K562 (cell line): ENCODE measurements around the gene ZMIZ1. TPM values are rescaled to one million over a fixed set of nuclear protein-coding genes. Genes with fewer than 3 reads are reported as not detected.

Experiments
- EGR1 ChIP-seq: fragments of 450-650 bp; conservative IDR thresholded peaks from 2 replicates; pipeline ENCODE4 v1.6.1; 2017; ENCODE audit warnings: mild to moderate bottlenecking
- ESRRA ChIP-seq: fragments of 450-650 bp; IDR thresholded peaks from 2 replicates; pipeline ENCODE4 v1.6.1; 2014; ENCODE audit warnings: low read depth, mild to moderate bottlenecking, moderate library complexity, borderline replicate concordance
- MED1 ChIP-seq: sonication (generic); formaldehyde crosslinking; IDR thresholded peaks from 2 replicates; pipeline ENCODE4 v1.8.1; 2023; ENCODE audit warnings: missing genetic modification reagents, borderline replicate concordance
- NCOR1 ChIP-seq: fragments of 450-650 bp; IDR thresholded peaks from 2 replicates; pipeline ENCODE4 v1.6.1; 2016; ENCODE audit warnings: mild to moderate bottlenecking, moderate library complexity
- PRPF4 ChIP-seq: fragments of 200-400 bp; formaldehyde crosslinking; IDR thresholded peaks from one replicate; pipeline ENCODE4 v1.6.1; 2017; ENCODE audit warnings: low read length, low read depth, mild to moderate bottlenecking; ENCODE audit not compliant: insufficient read depth, poor library complexity, severe bottlenecking
- SLC30A9 ChIP-seq: fragments of 250-450 bp; sonication (Bioruptor Pico); IDR thresholded peaks from 2 replicates; pipeline ENCODE4 v1.8.0; 2022; ENCODE audit warnings: mild to moderate bottlenecking, moderate library complexity
- SMAD4 ChIP-seq: fragments of 250-450 bp; sonication (Bioruptor Pico); conservative IDR thresholded peaks from 2 replicates; pipeline ENCODE4 v1.8.0; 2021; ENCODE audit warnings: inconsistent platforms, mild to moderate bottlenecking, moderate library complexity
- SPI1 ChIP-seq: IDR thresholded peaks from 2 replicates; pipeline ENCODE4 v1.6.1; 2011; ENCODE audit warnings: low read depth, low read length, control low read depth, borderline replicate concordance
- STAG1 ChIP-seq: sonication (generic); formaldehyde crosslinking; IDR thresholded peaks from 2 replicates; pipeline ENCODE4 v1.5.0; 2020; ENCODE audit warnings: missing genetic modification reagents, borderline replicate concordance
- TFAM ChIP-seq: fragments of 250-450 bp; sonication (Bioruptor Pico); conservative IDR thresholded peaks from 2 replicates; pipeline ENCODE4 v1.5.0; 2021; ENCODE audit warnings: mild to moderate bottlenecking, moderate library complexity
- ZFP30 ChIP-seq: fragments of 250-450 bp; sonication (Bioruptor Pico); IDR thresholded peaks from 2 replicates; pipeline ENCODE4 v1.8.0; 2022; ENCODE audit warnings: moderate library complexity, mild to moderate bottlenecking, inconsistent platforms, borderline replicate concordance
- ZNF354B ChIP-seq: fragments of 250-450 bp; sonication (Bioruptor Pico); IDR thresholded peaks from 2 replicates; pipeline ENCODE4 v1.4.0; 2020
- ZNF445 ChIP-seq: fragments of 250-450 bp; sonication (Bioruptor Pico); IDR thresholded peaks from 2 replicates; pipeline ENCODE4 v1.4.0; 2020; ENCODE audit warnings: low read depth, mild to moderate bottlenecking, moderate library complexity
- ZNF584 ChIP-seq: fragments of 200-800 bp; sonication (Bioruptor generic); IDR thresholded peaks from 2 replicates; pipeline ENCODE4 v1.6.1; 2016; ENCODE audit warnings: low read depth, mild to moderate bottlenecking, missing genetic modification characterization, missing compliant biosample characterization
- ZNF780A ChIP-seq: fragments of 250-450 bp; sonication (Bioruptor Pico); IDR thresholded peaks from 2 replicates; pipeline ENCODE4 v1.5.0; 2021; ENCODE audit warnings: mild to moderate bottlenecking
- polyA plus RNA-seq, 8 experiments: library from polyadenylated mRNA; depleted of rRNA in 4 of 8; stranded (reverse) in 5 of 8; unstranded in 3 of 8; fragments of >200 nt; fragmentation: Nextera tagmentation in 2 of 8; fragmentation: Illumina TruSeq in 1 of 8; extraction: Ambion mirVana in 2 of 8; extraction: Trizol in 1 of 8; gene quantifications; 2 replicates each; pipeline versions ENCODE4 v1.2.1 to v1.2.3, GENCODE V29; 2011 to 2014; ENCODE audit warnings: inconsistent platforms in 1 of 8, missing spikeins in 1 of 8
- total RNA-seq, 7 experiments: library from RNA; depleted of rRNA in 6 of 7; stranded (reverse); fragments of >200 nt in 6 of 7; fragmentation: Illumina TruSeq in 2 of 7; extraction: Trizol in 2 of 7; gene quantifications; 2 replicates each; pipeline versions ENCODE4 v1.2.1 to v1.2.3, GENCODE V29; 2011 to 2021; ENCODE audit warnings: low replicate concordance in 1 of 7
- TF ChIP-seq, protein P1 (sequence below): fragments of 250-450 bp; sonication (Bioruptor Pico); IDR thresholded peaks from 2 replicates; pipeline ENCODE4 v1.6.1; 2021; ENCODE audit warnings: mild to moderate bottlenecking
- TF ChIP-seq, protein P2 (sequence below): fragments of 250-450 bp; sonication (Bioruptor Pico); IDR thresholded peaks from 2 replicates; pipeline ENCODE4 v1.4.0; 2020; ENCODE audit warnings: mild to moderate bottlenecking, moderate library complexity
- TF ChIP-seq, protein P3 (sequence below), 2 experiments: IDR thresholded peaks; 2 replicates each; pipeline ENCODE4 v1.6.1; 2011; ENCODE audit warnings: borderline replicate concordance in 1 of 2, control low read depth in 1 of 2, low read depth in 1 of 2, low read length in 1 of 2, mild to moderate bottlenecking in 1 of 2, mixed read lengths in 1 of 2, moderate library complexity in 1 of 2; ENCODE audit not compliant: insufficient read depth in 1 of 2, insufficient read length in 1 of 2, poor library complexity in 1 of 2, severe bottlenecking in 1 of 2; ENCODE audit errors: extremely low read depth in 1 of 2
- TF ChIP-seq, protein P4 (sequence below): fragments of 450-650 bp; IDR thresholded peaks from 2 replicates; pipeline ENCODE4 v1.6.1; 2016; ENCODE audit warnings: borderline replicate concordance
- TF ChIP-seq, protein P5 (sequence below): sonication (generic); formaldehyde crosslinking; IDR thresholded peaks from 2 replicates; pipeline ENCODE4 v1.9.0; 2022; ENCODE audit warnings: mild to moderate bottlenecking, missing genetic modification reagents

ZMIZ1 gene
- total and polyA plus RNA-seq, 9 of the 15 experiments (the other 6 are each of a cell fraction or from before 2014, with no cell fraction given), result 1.0 to 37.3 (median 4.3) TPM

DNA sequence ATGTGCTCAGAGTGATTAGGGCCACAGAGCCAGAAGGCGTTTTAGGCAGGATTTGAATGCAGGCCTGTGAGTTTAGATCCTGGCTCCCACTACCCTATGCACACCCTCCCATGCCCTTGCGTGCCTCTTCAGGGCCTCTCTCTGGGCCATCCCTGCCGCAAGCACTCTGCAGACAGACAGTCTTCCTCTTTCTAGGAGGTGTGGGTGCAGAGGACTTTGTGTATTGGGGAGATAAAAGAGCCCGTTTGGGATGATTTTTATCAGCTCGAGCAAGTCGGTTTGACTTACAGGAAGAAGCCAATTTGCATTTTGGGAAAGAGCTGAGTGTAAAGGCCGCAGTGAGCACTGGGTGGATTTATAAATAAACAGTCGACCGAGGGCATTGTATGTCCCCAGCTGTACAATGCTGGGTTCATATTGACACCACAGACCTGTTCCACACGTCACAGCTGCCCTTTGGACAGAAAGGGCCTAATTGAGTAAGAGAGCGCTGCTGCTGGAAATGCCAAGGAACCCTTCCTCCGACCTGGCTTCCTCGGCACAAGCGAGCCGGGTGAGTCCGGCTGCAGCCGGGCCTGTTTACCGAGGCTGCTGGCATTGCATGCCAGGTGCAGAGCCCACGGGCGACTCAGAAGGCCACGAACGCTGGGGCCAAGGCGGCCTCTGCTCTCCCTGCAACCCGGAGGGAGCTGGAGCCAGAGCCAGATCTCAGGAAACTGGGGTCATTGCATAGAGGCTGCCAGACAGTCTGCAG lies 25.1 kb downstream of the ZMIZ1 start (continued):
- TF ChIP-seq TFAM (CRISPR knock-in tag) (no peak), SLC30A9 (CRISPR knock-in tag) (no peak), NCOR1 (no peak; the same call in none of the 2 replicates), EGR1 (no peak; the same call in 1 of the 2 replicates), ZNF445 (CRISPR knock-in tag) (no peak), ZNF354B (CRISPR knock-in tag) (no peak), PRPF4 (no peak), SMAD4 (CRISPR knock-in tag) (peak; percentile 91), ZNF584 (no peak), SPI1 (peak; percentile 97), ZNF780A (CRISPR knock-in tag) (no peak), STAG1 (CRISPR knock-in tag) (no peak), ZFP30 (CRISPR knock-in tag) (no peak), MED1 (no peak), ESRRA (peak; percentile 36; the same call in 1 of the 2 replicates)
- TF ChIP-seq, protein P1, sequence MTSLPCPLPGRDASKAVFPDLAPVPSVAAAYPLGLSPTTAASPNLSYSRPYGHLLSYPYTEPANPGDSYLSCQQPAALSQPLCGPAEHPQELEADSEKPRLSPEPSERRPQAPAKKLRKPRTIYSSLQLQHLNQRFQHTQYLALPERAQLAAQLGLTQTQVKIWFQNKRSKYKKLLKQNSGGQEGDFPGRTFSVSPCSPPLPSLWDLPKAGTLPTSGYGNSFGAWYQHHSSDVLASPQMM, result no peak
- TF ChIP-seq, protein P2, sequence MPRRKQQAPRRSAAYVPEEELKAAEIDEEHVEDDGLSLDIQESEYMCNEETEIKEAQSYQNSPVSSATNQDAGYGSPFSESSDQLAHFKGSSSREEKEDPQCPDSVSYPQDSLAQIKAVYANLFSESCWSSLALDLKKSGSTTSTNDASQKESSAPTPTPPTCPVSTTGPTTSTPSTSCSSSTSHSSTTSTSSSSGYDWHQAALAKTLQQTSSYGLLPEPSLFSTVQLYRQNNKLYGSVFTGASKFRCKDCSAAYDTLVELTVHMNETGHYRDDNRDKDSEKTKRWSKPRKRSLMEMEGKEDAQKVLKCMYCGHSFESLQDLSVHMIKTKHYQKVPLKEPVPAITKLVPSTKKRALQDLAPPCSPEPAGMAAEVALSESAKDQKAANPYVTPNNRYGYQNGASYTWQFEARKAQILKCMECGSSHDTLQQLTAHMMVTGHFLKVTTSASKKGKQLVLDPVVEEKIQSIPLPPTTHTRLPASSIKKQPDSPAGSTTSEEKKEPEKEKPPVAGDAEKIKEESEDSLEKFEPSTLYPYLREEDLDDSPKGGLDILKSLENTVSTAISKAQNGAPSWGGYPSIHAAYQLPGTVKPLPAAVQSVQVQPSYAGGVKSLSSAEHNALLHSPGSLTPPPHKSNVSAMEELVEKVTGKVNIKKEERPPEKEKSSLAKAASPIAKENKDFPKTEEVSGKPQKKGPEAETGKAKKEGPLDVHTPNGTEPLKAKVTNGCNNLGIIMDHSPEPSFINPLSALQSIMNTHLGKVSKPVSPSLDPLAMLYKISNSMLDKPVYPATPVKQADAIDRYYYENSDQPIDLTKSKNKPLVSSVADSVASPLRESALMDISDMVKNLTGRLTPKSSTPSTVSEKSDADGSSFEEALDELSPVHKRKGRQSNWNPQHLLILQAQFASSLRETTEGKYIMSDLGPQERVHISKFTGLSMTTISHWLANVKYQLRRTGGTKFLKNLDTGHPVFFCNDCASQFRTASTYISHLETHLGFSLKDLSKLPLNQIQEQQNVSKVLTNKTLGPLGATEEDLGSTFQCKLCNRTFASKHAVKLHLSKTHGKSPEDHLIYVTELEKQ (CRISPR knock-in tag), result 0 out of 2 replicates have a peak, but pooled peaks have one; percentile 9
- TF ChIP-seq, protein P3, sequence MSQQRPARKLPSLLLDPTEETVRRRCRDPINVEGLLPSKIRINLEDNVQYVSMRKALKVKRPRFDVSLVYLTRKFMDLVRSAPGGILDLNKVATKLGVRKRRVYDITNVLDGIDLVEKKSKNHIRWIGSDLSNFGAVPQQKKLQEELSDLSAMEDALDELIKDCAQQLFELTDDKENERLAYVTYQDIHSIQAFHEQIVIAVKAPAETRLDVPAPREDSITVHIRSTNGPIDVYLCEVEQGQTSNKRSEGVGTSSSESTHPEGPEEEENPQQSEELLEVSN (IDR thresholded peaks at IDR 0.05; ENCODE audit: borderline replicate concordance in 1 of 2, extremely low read depth in 1 of 2, insufficient read depth in 1 of 2, insufficient read length in 1 of 2, low read depth in 1 of 2, low read length in 1 of 2, poor library complexity in 1 of 2, severe bottlenecking in 1 of 2), result no peak
- TF ChIP-seq, protein P4, sequence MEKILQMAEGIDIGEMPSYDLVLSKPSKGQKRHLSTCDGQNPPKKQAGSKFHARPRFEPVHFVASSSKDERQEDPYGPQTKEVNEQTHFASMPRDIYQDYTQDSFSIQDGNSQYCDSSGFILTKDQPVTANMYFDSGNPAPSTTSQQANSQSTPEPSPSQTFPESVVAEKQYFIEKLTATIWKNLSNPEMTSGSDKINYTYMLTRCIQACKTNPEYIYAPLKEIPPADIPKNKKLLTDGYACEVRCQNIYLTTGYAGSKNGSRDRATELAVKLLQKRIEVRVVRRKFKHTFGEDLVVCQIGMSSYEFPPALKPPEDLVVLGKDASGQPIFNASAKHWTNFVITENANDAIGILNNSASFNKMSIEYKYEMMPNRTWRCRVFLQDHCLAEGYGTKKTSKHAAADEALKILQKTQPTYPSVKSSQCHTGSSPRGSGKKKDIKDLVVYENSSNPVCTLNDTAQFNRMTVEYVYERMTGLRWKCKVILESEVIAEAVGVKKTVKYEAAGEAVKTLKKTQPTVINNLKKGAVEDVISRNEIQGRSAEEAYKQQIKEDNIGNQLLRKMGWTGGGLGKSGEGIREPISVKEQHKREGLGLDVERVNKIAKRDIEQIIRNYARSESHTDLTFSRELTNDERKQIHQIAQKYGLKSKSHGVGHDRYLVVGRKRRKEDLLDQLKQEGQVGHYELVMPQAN, result no peak
- TF ChIP-seq, protein P5, sequence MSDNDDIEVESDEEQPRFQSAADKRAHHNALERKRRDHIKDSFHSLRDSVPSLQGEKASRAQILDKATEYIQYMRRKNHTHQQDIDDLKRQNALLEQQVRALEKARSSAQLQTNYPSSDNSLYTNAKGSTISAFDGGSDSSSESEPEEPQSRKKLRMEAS (CRISPR knock-in tag), result 0 out of 2 replicates have a peak, but pooled peaks have one; percentile 24
